ENCODE results near the gene CELF6. TPM values are rescaled to one million over a fixed set of nuclear protein-coding genes. Genes with fewer than 3 reads are reported as not detected.

Gene CELF6
- total and polyA plus RNA-seq, 2 donors (not counting 3 experiments of a cell fraction or from before 2014, with no cell fraction given): 0.17 TPM; not detected in 1

GRCh38 chr15:72342385-72342784 lies 22.4 kb upstream of the CELF6 start:
- intact Hi-C loops (cut with micrococcal nuclease) (no loop called here), dilution Hi-C loops (cut with MboI; ENCODE audit: extremely low pct_ligation_motif_present, low sequenced_read_pairs) (no loop called here)
- H2AFZ ChIP-seq (ENCODE audit: low read depth, low read length): no peak overlapping the region
- H3K4me3 ChIP-seq (replicated peaks in 1 of 3; ENCODE audit: insufficient read depth in 1 of 3, low read depth in 1 of 3, low read length in 3 of 3): no peak overlapping the region
- H3K4me1 ChIP-seq (ENCODE audit: control insufficient read depth, extremely low read depth, insufficient read depth, low read length): peaks cover 7% of the 10 kb centered on the region
- ChIA-PET POLR2A (no interaction called here), CTCF (no interaction called here)
- no peak overlapping the region for H3K27ac ChIP-seq (ENCODE audit: insufficient read depth, low read depth, low read length)
- H3K9me3 ChIP-seq (replicated peaks; ENCODE audit: control insufficient read depth, insufficient read depth, low read length): no peaks in the 10 kb centered on the region
- peak; percentile 78 for FAIRE-seq
- no peaks in the 10 kb centered on the region for H3K9me1 ChIP-seq (replicated peaks; ENCODE audit: control insufficient read depth, extremely low read depth, insufficient read depth, low read length)
- peak; percentile 31 for DNase-seq (ENCODE audit: low read depth, low spot score)
- no peak overlapping the region for H3K9ac ChIP-seq (replicated peaks; ENCODE audit: extremely low read depth, insufficient read depth, low read length)
- no peak overlapping the region for H3K4me2 ChIP-seq (ENCODE audit: insufficient read depth, low read length)
- no peaks in the 10 kb centered on the region for H4K20me1 ChIP-seq (replicated peaks; ENCODE audit: control insufficient read depth, extremely low read depth, insufficient read depth, low read length)
- H3K79me2 ChIP-seq (ENCODE audit: control insufficient read depth, insufficient read depth, low read length): no peaks in the 10 kb centered on the region
- peaks cover 2 to 20% of the 10 kb centered on the region in 2 experiments for H3K36me3 ChIP-seq (ENCODE audit: control insufficient read depth in 2 of 2, extremely low read depth in 1 of 2, insufficient read depth in 2 of 2, low read length in 2 of 2)
- H3K27me3 ChIP-seq (ENCODE audit: control insufficient read depth in 2 of 2, insufficient read depth in 2 of 2, low read length in 2 of 2): no peaks in the 10 kb centered on the region
- TF ChIP-seq JUN (IDR thresholded peaks at IDR 0.05; ENCODE audit: borderline replicate concordance, insufficient read depth, insufficient read length, low read depth): no peak
- TF ChIP-seq, protein P1, sequence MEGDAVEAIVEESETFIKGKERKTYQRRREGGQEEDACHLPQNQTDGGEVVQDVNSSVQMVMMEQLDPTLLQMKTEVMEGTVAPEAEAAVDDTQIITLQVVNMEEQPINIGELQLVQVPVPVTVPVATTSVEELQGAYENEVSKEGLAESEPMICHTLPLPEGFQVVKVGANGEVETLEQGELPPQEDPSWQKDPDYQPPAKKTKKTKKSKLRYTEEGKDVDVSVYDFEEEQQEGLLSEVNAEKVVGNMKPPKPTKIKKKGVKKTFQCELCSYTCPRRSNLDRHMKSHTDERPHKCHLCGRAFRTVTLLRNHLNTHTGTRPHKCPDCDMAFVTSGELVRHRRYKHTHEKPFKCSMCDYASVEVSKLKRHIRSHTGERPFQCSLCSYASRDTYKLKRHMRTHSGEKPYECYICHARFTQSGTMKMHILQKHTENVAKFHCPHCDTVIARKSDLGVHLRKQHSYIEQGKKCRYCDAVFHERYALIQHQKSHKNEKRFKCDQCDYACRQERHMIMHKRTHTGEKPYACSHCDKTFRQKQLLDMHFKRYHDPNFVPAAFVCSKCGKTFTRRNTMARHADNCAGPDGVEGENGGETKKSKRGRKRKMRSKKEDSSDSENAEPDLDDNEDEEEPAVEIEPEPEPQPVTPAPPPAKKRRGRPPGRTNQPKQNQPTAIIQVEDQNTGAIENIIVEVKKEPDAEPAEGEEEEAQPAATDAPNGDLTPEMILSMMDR (IDR thresholded peaks at IDR 0.05; ENCODE audit: extremely low read depth in 1 of 2, insufficient read depth in 1 of 2, low read depth in 1 of 2, low read length in 2 of 2): peak; percentile 34 to 50
- BruUV-seq (replicated peaks): no TSS peak

GRCh38 chr15:72341361-72341760 lies 21.4 kb upstream of the CELF6 start:
- intact Hi-C loops (cut with micrococcal nuclease): loop anchor here (1.0 kb wide), 1 partner anchor 29 kb away; no protein-coding TSS in a partner anchor
- FAIRE-seq: no peak
- peaks cover 7% of the 10 kb centered on the region for H3K4me1 ChIP-seq (ENCODE audit: control insufficient read depth, extremely low read depth, insufficient read depth, low read length)

More at GRCh38 chr15:72341361-72341760, 21.4 kb upstream of the CELF6 start:
- dilution Hi-C loops (cut with MboI; ENCODE audit: extremely low pct_ligation_motif_present, low sequenced_read_pairs): no loop called here
- ChIA-PET POLR2A (no interaction called here), CTCF (interaction anchor here (1.1 kb wide), 1 partner anchor 330 kb away, joined by 3 read pairs; no protein-coding TSS in a partner anchor)
- H3K79me2 ChIP-seq (ENCODE audit: control insufficient read depth, insufficient read depth, low read length): no peaks in the 10 kb centered on the region
- H3K27ac ChIP-seq (ENCODE audit: insufficient read depth, low read depth, low read length): no peak overlapping the region
- H3K27me3 ChIP-seq (ENCODE audit: control insufficient read depth in 2 of 2, insufficient read depth in 2 of 2, low read length in 2 of 2): no peaks in the 10 kb centered on the region
- no TSS peak for BruUV-seq (replicated peaks)
- TF ChIP-seq GATA2 (IDR thresholded peaks at IDR 0.05; ENCODE audit: insufficient read depth, insufficient read length, low read depth, low read length) (no peak), JUN (IDR thresholded peaks at IDR 0.05; ENCODE audit: borderline replicate concordance, insufficient read depth, insufficient read length, low read depth) (no peak)
- TF ChIP-seq, protein P1 (IDR thresholded peaks at IDR 0.05; ENCODE audit: extremely low read depth in 1 of 2, insufficient read depth in 1 of 2, low read depth in 1 of 2, low read length in 2 of 2): peak in 1 of 2 donors; percentile 23
- TF ChIP-seq, protein P2, sequence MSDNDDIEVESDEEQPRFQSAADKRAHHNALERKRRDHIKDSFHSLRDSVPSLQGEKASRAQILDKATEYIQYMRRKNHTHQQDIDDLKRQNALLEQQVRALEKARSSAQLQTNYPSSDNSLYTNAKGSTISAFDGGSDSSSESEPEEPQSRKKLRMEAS (IDR thresholded peaks at IDR 0.05; ENCODE audit: insufficient read depth, insufficient read length): no peak
- no peaks in the 10 kb centered on the region for H4K20me1 ChIP-seq (replicated peaks; ENCODE audit: control insufficient read depth, extremely low read depth, insufficient read depth, low read length)
- no peaks in the 10 kb centered on the region for H3K9me3 ChIP-seq (replicated peaks; ENCODE audit: control insufficient read depth, insufficient read depth, low read length)
- H3K4me3 ChIP-seq (replicated peaks in 1 of 3; ENCODE audit: insufficient read depth in 1 of 3, low read depth in 1 of 3, low read length in 3 of 3): no peak overlapping the region
- H3K4me2 ChIP-seq (ENCODE audit: insufficient read depth, low read length): no peak overlapping the region
- H2AFZ ChIP-seq (ENCODE audit: low read depth, low read length): no peak overlapping the region
- H3K9ac ChIP-seq (replicated peaks; ENCODE audit: extremely low read depth, insufficient read depth, low read length): no peak overlapping the region
- peaks cover 2 to 15% of the 10 kb centered on the region in 2 experiments for H3K36me3 ChIP-seq (ENCODE audit: control insufficient read depth in 2 of 2, extremely low read depth in 1 of 2, insufficient read depth in 2 of 2, low read length in 2 of 2)
- no peak for DNase-seq (ENCODE audit: low read depth, low spot score)
- no peaks in the 10 kb centered on the region for H3K9me1 ChIP-seq (replicated peaks; ENCODE audit: control insufficient read depth, extremely low read depth, insufficient read depth, low read length)
